GM23248 (cell line): ENCODE results near the gene MCU. TPM values are rescaled to one million over a fixed set of nuclear protein-coding genes. Genes with fewer than 3 reads are reported as not detected.

Experiments
- DNase-seq: peaks from one replicate; pipeline ENCODE4 v3.0.0-alpha.2; 2015
- H2AFZ ChIP-seq: fragments of 200-600 bp; sonication (generic); 2 replicates; pipeline ENCODE4 v1.6.1; 2016; ENCODE audit warnings: antibody characterized with exemption
- H3F3A ChIP-seq: fragments of 200-600 bp; sonication (generic); 2 replicates; pipeline ENCODE4 v1.6.1; 2016; ENCODE audit warnings: mild to moderate bottlenecking, antibody characterized with exemption, mixed run types; ENCODE audit not compliant: insufficient read depth
- H3K27ac ChIP-seq: fragments of 200-600 bp; sonication (generic); 2 replicates; pipeline ENCODE4 v1.5.1; 2016; ENCODE audit warnings: mild to moderate bottlenecking
- H3K27me3 ChIP-seq: fragments of 200-600 bp; sonication (generic); replicated peaks from 2 replicates; pipeline ENCODE4 v1.6.1; 2016; ENCODE audit warnings: mild to moderate bottlenecking; ENCODE audit not compliant: insufficient read depth
- H3K36me3 ChIP-seq: fragments of 200-600 bp; sonication (generic); 2 replicates; pipeline ENCODE4 v1.6.1; 2016; ENCODE audit warnings: low read depth, mild to moderate bottlenecking
- H3K4me1 ChIP-seq: fragments of 200-600 bp; sonication (generic); 2 replicates; pipeline ENCODE4 v1.6.1; 2016; ENCODE audit warnings: mild to moderate bottlenecking; ENCODE audit not compliant: insufficient read depth
- H3K4me2 ChIP-seq: fragments of 200-600 bp; sonication (generic); one replicate; pipeline ENCODE4 v1.6.1; 2016; ENCODE audit warnings: mild to moderate bottlenecking; ENCODE audit not compliant: unreplicated experiment
- H3K4me3 ChIP-seq: fragments of 200-600 bp; sonication (generic); 2 replicates; pipeline ENCODE4 v1.5.1; 2016; ENCODE audit warnings: mild to moderate bottlenecking
- H3K79me2 ChIP-seq: fragments of 200-600 bp; sonication (generic); 2 replicates; pipeline ENCODE4 v1.6.1; 2016; ENCODE audit warnings: mild to moderate bottlenecking; ENCODE audit not compliant: insufficient read depth
- H3K9ac ChIP-seq: fragments of 200-600 bp; sonication (generic); 2 replicates; pipeline ENCODE4 v1.6.1; 2016; ENCODE audit warnings: mild to moderate bottlenecking
- H3K9me2 ChIP-seq: fragments of 200-600 bp; sonication (generic); 2 replicates; pipeline ENCODE4 v1.6.1; 2016; ENCODE audit warnings: mixed run types, mild to moderate bottlenecking, moderate library complexity; ENCODE audit not compliant: insufficient read depth
- H3K9me3 ChIP-seq: fragments of 200-600 bp; sonication (generic); one replicate; pipeline ENCODE4 v1.6.1; 2017; ENCODE audit warnings: low read depth
- H4K20me1 ChIP-seq: fragments of 200-600 bp; sonication (generic); 2 replicates; pipeline ENCODE4 v1.6.0; 2016; ENCODE audit not compliant: insufficient read depth
- EZH2 ChIP-seq: fragments of 200-600 bp; sonication (generic); IDR thresholded peaks from 2 replicates; pipeline ENCODE4 v1.6.1; 2018; ENCODE audit warnings: antibody characterized with exemption, mild to moderate bottlenecking; ENCODE audit not compliant: insufficient read depth, poor library complexity, severe bottlenecking
- EZH2phosphoT487 ChIP-seq: fragments of 200-600 bp; sonication (generic); IDR thresholded peaks from 2 replicates; pipeline ENCODE4 v1.6.1; 2018; ENCODE audit warnings: antibody characterized with exemption, moderate library complexity, mild to moderate bottlenecking, low read depth; ENCODE audit not compliant: insufficient read depth
- WGBS, 2 experiments: methylation state at CpG; one replicate each; pipeline ENCODE4 v1.1.6; 2015 to 2017; ENCODE audit warnings: low lambda C conversion rate in 2 of 2, low coverage in 1 of 2; ENCODE audit errors: missing lambda C conversion rate in 2 of 2; 5-methylcytosine and 5-hydroxymethylcytosine counted together
- in situ Hi-C: fragments of 300-500 bp; cut with MboI; formaldehyde crosslinking; loops from 2 replicates; pipeline ENCODE4 v1.15.0; 2020
- polyA plus RNA-seq: library from polyadenylated mRNA; unstranded; fragments of >200 nt; fragmentation: Nextera tagmentation; extraction: Ambion mirVana; gene quantifications from 2 replicates; pipeline ENCODE4 v1.2.1, GENCODE V29; 2016
- total RNA-seq: library from RNA; depleted of rRNA; stranded (reverse); fragments of >200 nt; shearing (Covaris generic); gene quantifications from 2 replicates; pipeline ENCODE4 v1.2.3, GENCODE V29; 2014

Gene MCU
- total and polyA plus RNA-seq, 2 experiments from 2014 or later = 29.5 to 30.9 TPM

DNA sequence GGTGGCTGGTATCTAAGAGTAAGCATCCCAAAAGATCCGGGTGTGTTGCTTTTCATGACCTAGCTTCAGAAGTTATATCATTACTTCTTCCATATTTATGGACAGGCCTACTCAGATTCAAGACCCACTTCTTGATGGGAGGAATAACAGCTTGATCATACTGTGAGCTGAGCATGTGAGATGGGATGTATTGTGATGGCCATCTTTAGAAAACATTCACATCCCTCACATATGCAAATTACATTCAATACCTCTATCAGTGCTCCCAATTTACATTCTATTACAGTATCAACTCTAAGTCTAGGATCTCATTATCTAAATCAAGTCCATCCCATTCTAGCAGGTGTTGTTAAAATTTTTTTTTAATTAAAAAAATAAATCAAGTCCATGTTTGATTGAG, 101.8 kb downstream of the MCU start:
- Histone ChIP-seq H3K4me1 (no peaks in the 10 kb centered on the region), H2AFZ (no peak overlapping the region), H3F3A (no peaks in the 10 kb centered on the region), H3K27me3 (no peaks in the 10 kb centered on the region), H3K36me3 (no peaks in the 10 kb centered on the region), H3K9me3 (no peaks in the 10 kb centered on the region), H3K9me2 (no peaks in the 10 kb centered on the region), H4K20me1 (no peaks in the 10 kb centered on the region), H3K27ac (no peak overlapping the region), H3K9ac (no peak overlapping the region), H3K79me2 (peaks cover 52% of the 10 kb centered on the region), H3K4me2 (no peak overlapping the region), H3K4me3 (no peak overlapping the region)
- TF ChIP-seq EZH2 = no peak
- no peak for TF ChIP-seq EZH2phosphoT487
- WGBS, 2 experiments = 100% methylated on average over 1 of the region's 1 CpG
- no peak for DNase-seq
- in situ Hi-C loops = no loop called here

DNA sequence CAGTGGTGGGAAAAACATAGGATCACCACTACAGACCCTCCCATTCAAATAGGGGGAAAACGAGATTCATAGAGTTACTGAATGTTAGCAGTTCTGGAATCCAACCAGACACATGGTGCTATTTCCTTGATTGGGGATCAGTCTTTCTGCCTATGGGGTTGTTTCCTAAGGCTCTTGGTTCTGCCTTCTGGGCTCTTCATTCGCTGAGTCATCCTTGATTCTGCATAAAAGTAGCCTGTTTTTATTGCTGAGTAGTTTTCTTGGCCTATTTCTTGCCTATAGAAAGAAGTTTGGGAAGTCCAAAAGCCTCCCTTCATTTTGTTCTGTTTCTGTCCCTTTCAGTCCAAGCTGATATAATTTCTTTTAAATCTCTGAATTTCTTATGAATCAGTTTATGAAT, 102.3 kb downstream of the MCU start:
- Histone ChIP-seq H3K9ac (no peak overlapping the region), H3K4me2 (no peak overlapping the region), H3K4me3 (no peak overlapping the region), H4K20me1 (no peaks in the 10 kb centered on the region), H3K9me2 (no peaks in the 10 kb centered on the region), H3K79me2 (peaks cover 49% of the 10 kb centered on the region), H2AFZ (no peak overlapping the region), H3K9me3 (no peaks in the 10 kb centered on the region), H3K27me3 (no peaks in the 10 kb centered on the region), H3K36me3 (no peaks in the 10 kb centered on the region), H3F3A (no peaks in the 10 kb centered on the region), H3K27ac (no peak overlapping the region), H3K4me1 (no peaks in the 10 kb centered on the region)
- peak; percentile 55 for DNase-seq
- WGBS, 2 experiments = 94 to 97% methylated on average over 2 of the region's 2 CpGs
- in situ Hi-C loops = no loop called here
- no peak for TF ChIP-seq EZH2

DNA sequence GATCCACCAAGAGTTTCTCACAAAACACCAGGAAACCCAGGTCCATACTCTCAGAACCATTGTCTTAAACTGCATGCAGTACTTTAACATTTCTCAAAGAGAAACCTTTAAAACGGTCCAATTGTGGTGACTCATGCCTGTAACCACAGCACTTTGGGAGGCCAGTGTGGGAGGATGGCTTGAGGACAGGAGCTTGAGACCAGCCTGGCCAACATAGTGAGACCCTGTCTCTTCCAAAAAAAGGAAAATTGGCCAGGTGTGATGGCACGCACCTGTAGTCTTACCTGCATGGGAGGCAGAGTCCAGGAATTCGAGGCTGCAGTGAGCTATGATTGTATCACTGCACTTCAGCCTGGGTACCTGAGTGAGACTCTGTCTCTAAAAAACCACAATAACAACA, 104.1 kb downstream of the MCU start:
- H3K4me2 ChIP-seq = no peak overlapping the region
- TF ChIP-seq EZH2phosphoT487 (no peak), EZH2 (no peak)
- whole genome bisulfite sequencing, 2 experiments = 77 to 79% methylated on average over 3 of the region's 3 CpGs
- H3F3A ChIP-seq = 0 out of 2 replicates have a peak, but pooled peaks cover 6% of the 10 kb centered on the region
- 0 out of 2 replicates have a peak, but pooled peaks cover 12% of the 10 kb centered on the region for H3K4me1 ChIP-seq
- DNase-seq = peak; percentile 50
- H3K9ac ChIP-seq = no peak overlapping the region
- in situ Hi-C loops = no loop called here
- H3K4me3 ChIP-seq = no peak overlapping the region
- H3K9me2 ChIP-seq = no peaks in the 10 kb centered on the region
- H3K9me3 ChIP-seq = no peaks in the 10 kb centered on the region
- no peak overlapping the region for H2AFZ ChIP-seq
- no peaks in the 10 kb centered on the region for H3K27me3 ChIP-seq
- H3K36me3 ChIP-seq = no peaks in the 10 kb centered on the region
- H3K27ac ChIP-seq = no peak overlapping the region
- H4K20me1 ChIP-seq = no peaks in the 10 kb centered on the region
- peaks cover 57% of the 10 kb centered on the region for H3K79me2 ChIP-seq

DNA sequence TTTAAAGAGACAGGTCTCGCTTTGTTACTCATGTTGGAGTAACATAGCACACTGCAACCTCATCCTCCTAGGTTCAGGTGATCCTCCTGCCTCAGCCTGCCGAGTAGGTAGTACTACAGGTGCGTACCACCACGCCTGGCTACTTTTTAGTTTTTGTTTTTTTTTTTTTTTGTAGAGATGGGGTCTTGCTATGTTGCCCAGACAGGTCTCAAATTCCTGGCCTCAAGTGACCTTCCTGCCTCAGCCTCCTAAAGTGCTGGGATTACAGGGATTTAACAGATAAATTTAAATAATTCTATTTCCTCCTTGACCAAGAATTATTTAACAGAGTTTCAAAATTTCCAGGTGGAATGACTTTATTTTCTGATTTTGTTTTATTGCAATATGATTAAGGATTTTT, 104.6 kb downstream of the MCU start:
- H3K27me3 ChIP-seq = no peaks in the 10 kb centered on the region
- H3K9me3 ChIP-seq = no peaks in the 10 kb centered on the region
- no peak overlapping the region for H3K9ac ChIP-seq
- H3K27ac ChIP-seq = no peak overlapping the region
- in situ Hi-C loops = no loop called here
- WGBS, 2 experiments = 91 to 96% methylated on average over 4 of the region's 4 CpGs
- H3K4me2 ChIP-seq = no peak overlapping the region
- H3K79me2 ChIP-seq = peaks cover 57% of the 10 kb centered on the region
- DNase-seq = no peak
- H3K4me1 ChIP-seq = 0 out of 2 replicates have a peak, but pooled peaks cover 13% of the 10 kb centered on the region
- H3K36me3 ChIP-seq = no peaks in the 10 kb centered on the region
- H3K4me3 ChIP-seq = no peak overlapping the region
- no peak for TF ChIP-seq EZH2
- no peak for TF ChIP-seq EZH2phosphoT487
- no peaks in the 10 kb centered on the region for H4K20me1 ChIP-seq
- H2AFZ ChIP-seq = no peak overlapping the region
- H3F3A ChIP-seq = 0 out of 2 replicates have a peak, but pooled peaks cover 6% of the 10 kb centered on the region
- no peaks in the 10 kb centered on the region for H3K9me2 ChIP-seq
